HepG2 (cell line): ENCODE data around the gene ARHGDIA. TPM values are rescaled to one million over a fixed set of nuclear protein-coding genes. Genes with fewer than 3 reads are reported as not detected.

Source experiments
- KMT2B ChIP-seq: IDR thresholded peaks from 2 replicates; pipeline ENCODE4 v1.6.1; 2016; ENCODE audit warnings: missing genetic modification reagents, missing compliant biosample characterization
- MTF1 ChIP-seq: sonication (generic); formaldehyde crosslinking; IDR thresholded peaks from 2 replicates; pipeline ENCODE4 v1.5.0; 2020; ENCODE audit warnings: missing genetic modification reagents
- PCBP1 ChIP-seq: fragments of 200-400 bp; formaldehyde crosslinking; IDR thresholded peaks from 2 replicates; pipeline ENCODE4 v1.6.1; 2017; ENCODE audit warnings: mild to moderate bottlenecking, low read depth, low read length, borderline replicate concordance
- RBFOX2 ChIP-seq: fragments of 200-400 bp; formaldehyde crosslinking; IDR thresholded peaks from 2 replicates; pipeline ENCODE4 v1.6.1; 2017; ENCODE audit warnings: low read depth, mild to moderate bottlenecking, low read length
- RFX1 ChIP-seq: fragments of 450-650 bp; IDR thresholded peaks from 2 replicates; pipeline ENCODE4 v1.6.1; 2017
- SP1 ChIP-seq, 2 experiments: fragments of 450-650 bp in 1 of 2; sonication (generic) in 1 of 2; formaldehyde crosslinking in 1 of 2; IDR thresholded peaks; 2 replicates each; pipeline versions ENCODE4 v1.4.0 to v1.6.1; 2016 to 2020; ENCODE audit warnings: missing genetic modification reagents in 1 of 2
- ZIK1 ChIP-seq: sonication (generic); formaldehyde crosslinking; IDR thresholded peaks from 2 replicates; pipeline ENCODE4 v1.5.0; 2020; ENCODE audit warnings: mild to moderate bottlenecking, low read depth, missing genetic modification reagents, borderline replicate concordance
- ZNF101 ChIP-seq: sonication (generic); formaldehyde crosslinking; IDR thresholded peaks from 2 replicates; pipeline ENCODE4 v1.4.0; 2020; ENCODE audit warnings: mild to moderate bottlenecking, low read depth, missing genetic modification reagents, borderline replicate concordance
- ZNF136 ChIP-seq: sonication (generic); formaldehyde crosslinking; IDR thresholded peaks from 2 replicates; pipeline ENCODE4 v1.8.1; 2022; ENCODE audit warnings: low read depth, mild to moderate bottlenecking, moderate library complexity, missing genetic modification reagents
- polyA plus RNA-seq, 8 experiments: library from polyadenylated mRNA; depleted of rRNA in 3 of 8; stranded (reverse) in 7 of 8; unstranded in 1 of 8; fragments of >200 nt; fragmentation: Illumina TruSeq in 4 of 8; extraction: Trizol in 4 of 8; gene quantifications; 2 replicates each; pipeline versions ENCODE4 v1.2.1 to v1.2.3, GENCODE V29; 2011 to 2016; ENCODE audit warnings: low read depth in 4 of 8, missing spikeins in 1 of 8, mixed read lengths in 1 of 8; ENCODE audit not compliant: insufficient read depth in 1 of 8
- total RNA-seq, 5 experiments: library from RNA; depleted of rRNA; stranded (reverse); fragments of >200 nt; fragmentation: Illumina TruSeq; extraction: Trizol; gene quantifications; 2 replicates each; pipeline ENCODE4 v1.2.3, GENCODE V29; 2016; ENCODE audit warnings: low read depth in 1 of 5
- TF ChIP-seq, protein P1 (sequence below): sonication (generic); formaldehyde crosslinking; IDR thresholded peaks from 2 replicates; pipeline ENCODE4 v1.5.0; 2020; ENCODE audit warnings: mild to moderate bottlenecking, missing genetic modification reagents, borderline replicate concordance
- TF ChIP-seq, protein P2 (sequence below): sonication (generic); formaldehyde crosslinking; IDR thresholded peaks from 2 replicates; pipeline ENCODE4 v1.8.0; 2022; ENCODE audit warnings: missing genetic modification reagents, mild to moderate bottlenecking, moderate library complexity, borderline replicate concordance
- TF ChIP-seq, protein P3 (sequence below): sonication (generic); formaldehyde crosslinking; IDR thresholded peaks from 2 replicates; pipeline ENCODE4 v1.5.1; 2020; ENCODE audit warnings: mild to moderate bottlenecking, moderate library complexity, missing genetic modification reagents
- TF ChIP-seq, protein P4 (sequence below): sonication (generic); formaldehyde crosslinking; IDR thresholded peaks from 2 replicates; pipeline ENCODE4 v1.4.0; 2020; ENCODE audit warnings: missing genetic modification reagents
- TF ChIP-seq, protein P5 (sequence below): sonication (generic); formaldehyde crosslinking; IDR thresholded peaks from 2 replicates; pipeline ENCODE4 v1.9.0; 2022; ENCODE audit warnings: low read depth, missing genetic modification reagents
- TF ChIP-seq, protein P6 (sequence below): IDR thresholded peaks from 2 replicates; pipeline ENCODE4 v1.6.1; 2012; ENCODE audit warnings: inconsistent platforms
- TF ChIP-seq, protein P7 (sequence below): sonication (generic); formaldehyde crosslinking; IDR thresholded peaks from 2 replicates; pipeline ENCODE4 v1.4.0; 2020; ENCODE audit warnings: missing genetic modification reagents

The ARHGDIA gene
- total and polyA plus RNA-seq, 2 of the 13 experiments (the other 11 are each of a cell fraction or from before 2014, with no cell fraction given): 40.0 to 64.0 TPM

DNA sequence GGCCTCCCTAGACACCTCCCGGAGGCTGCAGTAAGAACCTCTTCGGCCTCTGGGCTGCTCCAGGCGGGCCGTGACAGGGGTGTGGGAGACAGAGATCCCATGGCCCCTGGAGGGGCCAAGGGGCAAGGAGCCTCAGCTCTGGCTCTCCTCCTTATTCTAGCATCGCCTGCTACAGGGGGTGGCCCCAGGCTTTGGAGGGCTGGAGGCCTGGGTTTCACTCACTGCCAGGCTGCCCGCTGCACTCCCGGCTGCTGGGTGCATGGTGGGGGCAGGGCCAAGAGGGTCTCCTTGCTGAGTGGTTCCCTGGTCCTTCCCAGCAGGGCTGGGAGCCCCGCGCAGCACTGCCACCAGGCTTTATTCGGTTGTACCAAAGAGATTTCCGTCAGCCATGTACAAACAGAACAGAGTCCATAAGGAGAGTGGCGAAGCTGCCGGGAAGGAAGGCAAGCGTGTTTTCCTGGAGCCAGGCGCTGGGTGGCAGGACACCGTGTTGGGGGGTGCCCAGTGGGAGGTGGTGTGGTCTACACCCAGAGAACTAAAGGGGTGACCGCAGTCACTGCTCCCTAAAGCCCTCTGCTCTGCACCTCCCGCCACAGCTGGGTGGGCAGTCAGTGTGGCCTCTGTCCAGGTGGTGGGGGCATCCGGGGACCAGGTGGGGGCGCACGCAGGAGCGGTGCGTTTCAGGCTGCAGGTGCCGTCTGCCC, 32.9 kb upstream of the ARHGDIA start (continued):
- TF ChIP-seq PCBP1 (0 out of 2 replicates have a peak, but pooled peaks have one; percentile 7), RFX1 (no peak), SP1 (IDR thresholded peaks at IDR 0.05) (no peak), SP1 (CRISPR knock-in tag; IDR thresholded peaks at IDR 0.05) (no peak), KMT2B (CRISPR knock-in tag) (no peak), ZNF101 (no peak), MTF1 (CRISPR knock-in tag) (no peak), RBFOX2 (peak; percentile 49; the same call in 1 of the 2 replicates), ZIK1 (CRISPR knock-in tag) (no peak), ZNF136 (no peak)
- TF ChIP-seq, protein P1, sequence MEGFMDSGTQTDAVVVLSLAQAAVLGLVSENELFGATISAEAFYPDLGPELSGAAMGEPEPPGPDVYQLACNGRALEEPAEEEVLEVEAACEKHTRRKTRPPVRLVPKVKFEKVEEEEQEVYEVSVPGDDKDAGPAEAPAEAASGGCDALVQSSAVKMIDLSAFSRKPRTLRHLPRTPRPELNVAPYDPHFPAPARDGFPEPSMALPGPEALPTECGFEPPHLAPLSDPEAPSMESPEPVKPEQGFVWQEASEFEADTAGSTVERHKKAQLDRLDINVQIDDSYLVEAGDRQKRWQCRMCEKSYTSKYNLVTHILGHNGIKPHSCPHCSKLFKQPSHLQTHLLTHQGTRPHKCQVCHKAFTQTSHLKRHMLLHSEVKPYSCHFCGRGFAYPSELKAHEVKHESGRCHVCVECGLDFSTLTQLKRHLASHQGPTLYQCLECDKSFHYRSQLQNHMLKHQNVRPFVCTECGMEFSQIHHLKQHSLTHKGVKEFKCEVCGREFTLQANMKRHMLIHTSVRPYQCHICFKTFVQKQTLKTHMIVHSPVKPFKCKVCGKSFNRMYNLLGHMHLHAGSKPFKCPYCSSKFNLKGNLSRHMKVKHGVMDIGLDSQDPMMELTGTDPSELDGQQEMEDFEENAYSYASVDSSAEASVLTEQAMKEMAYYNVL (CRISPR knock-in tag): no peak
- TF ChIP-seq, protein P2, sequence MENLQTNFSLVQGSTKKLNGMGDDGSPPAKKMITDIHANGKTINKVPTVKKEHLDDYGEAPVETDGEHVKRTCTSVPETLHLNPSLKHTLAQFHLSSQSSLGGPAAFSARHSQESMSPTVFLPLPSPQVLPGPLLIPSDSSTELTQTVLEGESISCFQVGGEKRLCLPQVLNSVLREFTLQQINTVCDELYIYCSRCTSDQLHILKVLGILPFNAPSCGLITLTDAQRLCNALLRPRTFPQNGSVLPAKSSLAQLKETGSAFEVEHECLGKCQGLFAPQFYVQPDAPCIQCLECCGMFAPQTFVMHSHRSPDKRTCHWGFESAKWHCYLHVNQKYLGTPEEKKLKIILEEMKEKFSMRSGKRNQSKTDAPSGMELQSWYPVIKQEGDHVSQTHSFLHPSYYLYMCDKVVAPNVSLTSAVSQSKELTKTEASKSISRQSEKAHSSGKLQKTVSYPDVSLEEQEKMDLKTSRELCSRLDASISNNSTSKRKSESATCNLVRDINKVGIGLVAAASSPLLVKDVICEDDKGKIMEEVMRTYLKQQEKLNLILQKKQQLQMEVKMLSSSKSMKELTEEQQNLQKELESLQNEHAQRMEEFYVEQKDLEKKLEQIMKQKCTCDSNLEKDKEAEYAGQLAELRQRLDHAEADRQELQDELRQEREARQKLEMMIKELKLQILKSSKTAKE (CRISPR knock-in tag): no peak
- TF ChIP-seq, protein P3, sequence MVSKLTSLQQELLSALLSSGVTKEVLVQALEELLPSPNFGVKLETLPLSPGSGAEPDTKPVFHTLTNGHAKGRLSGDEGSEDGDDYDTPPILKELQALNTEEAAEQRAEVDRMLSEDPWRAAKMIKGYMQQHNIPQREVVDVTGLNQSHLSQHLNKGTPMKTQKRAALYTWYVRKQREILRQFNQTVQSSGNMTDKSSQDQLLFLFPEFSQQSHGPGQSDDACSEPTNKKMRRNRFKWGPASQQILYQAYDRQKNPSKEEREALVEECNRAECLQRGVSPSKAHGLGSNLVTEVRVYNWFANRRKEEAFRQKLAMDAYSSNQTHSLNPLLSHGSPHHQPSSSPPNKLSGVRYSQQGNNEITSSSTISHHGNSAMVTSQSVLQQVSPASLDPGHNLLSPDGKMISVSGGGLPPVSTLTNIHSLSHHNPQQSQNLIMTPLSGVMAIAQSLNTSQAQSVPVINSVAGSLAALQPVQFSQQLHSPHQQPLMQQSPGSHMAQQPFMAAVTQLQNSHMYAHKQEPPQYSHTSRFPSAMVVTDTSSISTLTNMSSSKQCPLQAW: no peak
- TF ChIP-seq, protein P4, sequence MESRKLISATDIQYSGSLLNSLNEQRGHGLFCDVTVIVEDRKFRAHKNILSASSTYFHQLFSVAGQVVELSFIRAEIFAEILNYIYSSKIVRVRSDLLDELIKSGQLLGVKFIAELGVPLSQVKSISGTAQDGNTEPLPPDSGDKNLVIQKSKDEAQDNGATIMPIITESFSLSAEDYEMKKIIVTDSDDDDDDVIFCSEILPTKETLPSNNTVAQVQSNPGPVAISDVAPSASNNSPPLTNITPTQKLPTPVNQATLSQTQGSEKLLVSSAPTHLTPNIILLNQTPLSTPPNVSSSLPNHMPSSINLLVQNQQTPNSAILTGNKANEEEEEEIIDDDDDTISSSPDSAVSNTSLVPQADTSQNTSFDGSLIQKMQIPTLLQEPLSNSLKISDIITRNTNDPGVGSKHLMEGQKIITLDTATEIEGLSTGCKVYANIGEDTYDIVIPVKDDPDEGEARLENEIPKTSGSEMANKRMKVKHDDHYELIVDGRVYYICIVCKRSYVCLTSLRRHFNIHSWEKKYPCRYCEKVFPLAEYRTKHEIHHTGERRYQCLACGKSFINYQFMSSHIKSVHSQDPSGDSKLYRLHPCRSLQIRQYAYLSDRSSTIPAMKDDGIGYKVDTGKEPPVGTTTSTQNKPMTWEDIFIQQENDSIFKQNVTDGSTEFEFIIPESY: peak; percentile 59; the same call in 1 of the 2 replicates
- TF ChIP-seq, protein P5, sequence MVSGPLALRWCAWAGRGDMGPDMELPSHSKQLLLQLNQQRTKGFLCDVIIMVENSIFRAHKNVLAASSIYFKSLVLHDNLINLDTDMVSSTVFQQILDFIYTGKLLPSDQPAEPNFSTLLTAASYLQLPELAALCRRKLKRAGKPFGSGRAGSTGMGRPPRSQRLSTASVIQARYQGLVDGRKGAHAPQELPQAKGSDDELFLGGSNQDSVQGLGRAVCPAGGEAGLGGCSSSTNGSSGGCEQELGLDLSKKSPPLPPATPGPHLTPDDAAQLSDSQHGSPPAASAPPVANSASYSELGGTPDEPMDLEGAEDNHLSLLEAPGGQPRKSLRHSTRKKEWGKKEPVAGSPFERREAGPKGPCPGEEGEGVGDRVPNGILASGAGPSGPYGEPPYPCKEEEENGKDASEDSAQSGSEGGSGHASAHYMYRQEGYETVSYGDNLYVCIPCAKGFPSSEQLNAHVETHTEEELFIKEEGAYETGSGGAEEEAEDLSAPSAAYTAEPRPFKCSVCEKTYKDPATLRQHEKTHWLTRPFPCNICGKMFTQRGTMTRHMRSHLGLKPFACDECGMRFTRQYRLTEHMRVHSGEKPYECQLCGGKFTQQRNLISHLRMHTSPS (CRISPR knock-in tag): no peak
- TF ChIP-seq, protein P6, sequence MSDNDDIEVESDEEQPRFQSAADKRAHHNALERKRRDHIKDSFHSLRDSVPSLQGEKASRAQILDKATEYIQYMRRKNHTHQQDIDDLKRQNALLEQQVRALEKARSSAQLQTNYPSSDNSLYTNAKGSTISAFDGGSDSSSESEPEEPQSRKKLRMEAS: no peak
- TF ChIP-seq, protein P7, sequence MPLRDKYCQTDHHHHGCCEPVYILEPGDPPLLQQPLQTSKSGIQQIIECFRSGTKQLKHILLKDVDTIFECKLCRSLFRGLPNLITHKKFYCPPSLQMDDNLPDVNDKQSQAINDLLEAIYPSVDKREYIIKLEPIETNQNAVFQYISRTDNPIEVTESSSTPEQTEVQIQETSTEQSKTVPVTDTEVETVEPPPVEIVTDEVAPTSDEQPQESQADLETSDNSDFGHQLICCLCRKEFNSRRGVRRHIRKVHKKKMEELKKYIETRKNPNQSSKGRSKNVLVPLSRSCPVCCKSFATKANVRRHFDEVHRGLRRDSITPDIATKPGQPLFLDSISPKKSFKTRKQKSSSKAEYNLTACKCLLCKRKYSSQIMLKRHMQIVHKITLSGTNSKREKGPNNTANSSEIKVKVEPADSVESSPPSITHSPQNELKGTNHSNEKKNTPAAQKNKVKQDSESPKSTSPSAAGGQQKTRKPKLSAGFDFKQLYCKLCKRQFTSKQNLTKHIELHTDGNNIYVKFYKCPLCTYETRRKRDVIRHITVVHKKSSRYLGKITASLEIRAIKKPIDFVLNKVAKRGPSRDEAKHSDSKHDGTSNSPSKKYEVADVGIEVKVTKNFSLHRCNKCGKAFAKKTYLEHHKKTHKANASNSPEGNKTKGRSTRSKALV (CRISPR knock-in tag): no peak
